ENCODE data around the gene ARGLU1. TPM values are rescaled to one million over a fixed set of nuclear protein-coding genes. Genes with fewer than 3 reads are reported as not detected.
A peak's percentile ranks its signal among the peaks of the same experiment; 100 is the strongest.

ARGLU1 gene
- total RNA-seq, 1 donor from 2014 or later: 91.5 TPM

DNA sequence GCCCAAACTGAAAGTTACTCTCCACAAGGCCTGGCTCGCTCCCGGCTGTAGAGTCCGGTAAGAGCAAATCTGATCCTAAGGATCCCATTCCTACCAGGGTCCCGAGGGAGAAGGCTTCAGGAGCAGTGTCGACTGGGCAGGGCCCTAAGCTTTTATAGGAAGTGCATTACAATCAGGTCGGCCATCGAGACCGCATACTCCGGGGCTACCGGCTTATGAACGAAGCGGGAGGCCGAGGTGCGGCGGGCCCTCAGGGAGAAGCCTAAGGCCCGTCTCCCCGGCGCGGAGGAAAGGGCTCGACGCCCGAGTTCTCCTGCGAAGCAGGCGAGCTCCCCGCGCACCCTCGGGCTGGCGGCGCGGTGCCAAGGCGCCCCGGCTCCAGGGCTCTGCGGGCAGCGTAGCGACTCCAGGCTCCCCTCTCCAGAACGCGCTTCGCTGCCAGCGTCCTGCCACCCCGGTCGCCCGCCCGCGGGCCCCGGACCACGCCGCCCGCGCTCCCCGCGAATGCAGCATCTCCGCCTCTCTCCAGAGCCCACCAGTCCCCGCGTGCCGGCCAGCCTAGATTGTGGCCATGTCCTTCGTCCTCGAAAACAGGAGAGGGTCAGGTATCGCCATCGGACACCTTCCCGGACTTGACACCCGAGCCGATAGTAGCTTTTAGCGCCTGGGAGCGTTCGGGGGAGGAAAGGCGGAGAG, 33.8 kb downstream of the ARGLU1 start:
- Mint-ChIP-seq H3K27ac (no peak overlapping the region), H3K4me3 (peak overlapping the region; percentile 59), H3K27me3 (ENCODE audit: insufficient read depth) (peaks cover 51% of the 10 kb centered on the region), H3K4me1 (ENCODE audit: low read depth) (peaks cover 18% of the 10 kb centered on the region), H3K36me3 (ENCODE audit: low read depth) (peaks cover 2% of the 10 kb centered on the region), H3K9me3 (no peaks in the 10 kb centered on the region)
- intact Hi-C loops (cut with micrococcal nuclease): loop anchor here (2.0 to 10.0 kb wide), 6 partner anchors 35 to 1399 kb away; no protein-coding TSS in a partner anchor
- DNase-seq (ENCODE audit: low spot score): no peak

GRCh38 chr13:106533101-106533942, 34.6 kb downstream of the ARGLU1 start:
- Mint-ChIP-seq H3K27me3 (ENCODE audit: insufficient read depth) (peaks cover 52% of the 10 kb centered on the region), H3K36me3 (ENCODE audit: low read depth) (peaks cover 2% of the 10 kb centered on the region), H3K4me1 (ENCODE audit: low read depth) (peaks cover 18% of the 10 kb centered on the region), H3K4me3 (peak overlapping the region; percentile 40), H3K27ac (peak overlapping the region; percentile 1), H3K9me3 (no peaks in the 10 kb centered on the region)
- no peak for DNase-seq (ENCODE audit: low spot score)
- intact Hi-C loops (cut with micrococcal nuclease): loop anchor here (2.0 to 10.0 kb wide), 4 partner anchors 43 to 1399 kb away; no protein-coding TSS in a partner anchor

- Mint-ChIP-seq H3K9me3 (no peaks in the 10 kb centered on the region), H3K27me3 (ENCODE audit: insufficient read depth) (peaks cover 50% of the 10 kb centered on the region), H3K4me1 (ENCODE audit: low read depth) (peaks cover 18% of the 10 kb centered on the region), H3K36me3 (ENCODE audit: low read depth) (peaks cover 2% of the 10 kb centered on the region), H3K4me3 (peak overlapping the region; percentile 8), H3K27ac (no peak overlapping the region)
- no peak for DNase-seq (ENCODE audit: low spot score)
- intact Hi-C loops (cut with micrococcal nuclease): loop anchor here (2.0 to 10.0 kb wide), 4 partner anchors 42 to 1398 kb away; no protein-coding TSS in a partner anchor
Observed at GRCh38 chr13:106532111-106532929, 35.6 kb downstream of the ARGLU1 start.

- Mint-ChIP-seq H3K9me3 (no peaks in the 10 kb centered on the region), H3K36me3 (ENCODE audit: low read depth) (peaks cover 2% of the 10 kb centered on the region), H3K27me3 (ENCODE audit: insufficient read depth) (peaks cover 43% of the 10 kb centered on the region), H3K4me1 (ENCODE audit: low read depth) (peaks cover 11% of the 10 kb centered on the region), H3K4me3 (no peak overlapping the region), H3K27ac (no peak overlapping the region)
- intact Hi-C loops (cut with micrococcal nuclease): loop anchor here (5.0 to 10.0 kb wide), 3 partner anchors 184 to 1396 kb away; no protein-coding TSS in a partner anchor
- DNase-seq (ENCODE audit: low spot score): no peak
Observed at GRCh38 chr13:106530980-106531481, 36.9 kb downstream of the ARGLU1 start.

GRCh38 chr13:106530171-106530851, 37.6 kb downstream of the ARGLU1 start:
- no peak for DNase-seq (ENCODE audit: low spot score)
- H3K27ac Mint-ChIP-seq: no peak overlapping the region
- H3K4me1 Mint-ChIP-seq (ENCODE audit: low read depth): peaks cover 11% of the 10 kb centered on the region
- H3K9me3 Mint-ChIP-seq: no peaks in the 10 kb centered on the region
- peaks cover 43% of the 10 kb centered on the region for H3K27me3 Mint-ChIP-seq (ENCODE audit: insufficient read depth)
- no peak overlapping the region for H3K4me3 Mint-ChIP-seq
- intact Hi-C loops (cut with micrococcal nuclease): loop anchor here (5.0 to 10.0 kb wide), 3 partner anchors 183 to 1396 kb away; no protein-coding TSS in a partner anchor
- H3K36me3 Mint-ChIP-seq (ENCODE audit: low read depth): peaks cover 2% of the 10 kb centered on the region

GRCh38 chr13:106529415-106530170, 38.3 kb downstream of the ARGLU1 start:
- DNase-seq (ENCODE audit: low spot score): no peak
- H3K9me3 Mint-ChIP-seq: no peaks in the 10 kb centered on the region
- H3K4me1 Mint-ChIP-seq (ENCODE audit: low read depth): peaks cover 11% of the 10 kb centered on the region
- H3K36me3 Mint-ChIP-seq (ENCODE audit: low read depth): peaks cover 2% of the 10 kb centered on the region
- no peak overlapping the region for H3K4me3 Mint-ChIP-seq
- peaks cover 45% of the 10 kb centered on the region for H3K27me3 Mint-ChIP-seq (ENCODE audit: insufficient read depth)
- no peak overlapping the region for H3K27ac Mint-ChIP-seq
- intact Hi-C loops (cut with micrococcal nuclease): loop anchor here (5.0 to 10.0 kb wide), 3 partner anchors 182 to 1395 kb away; no protein-coding TSS in a partner anchor

DNA sequence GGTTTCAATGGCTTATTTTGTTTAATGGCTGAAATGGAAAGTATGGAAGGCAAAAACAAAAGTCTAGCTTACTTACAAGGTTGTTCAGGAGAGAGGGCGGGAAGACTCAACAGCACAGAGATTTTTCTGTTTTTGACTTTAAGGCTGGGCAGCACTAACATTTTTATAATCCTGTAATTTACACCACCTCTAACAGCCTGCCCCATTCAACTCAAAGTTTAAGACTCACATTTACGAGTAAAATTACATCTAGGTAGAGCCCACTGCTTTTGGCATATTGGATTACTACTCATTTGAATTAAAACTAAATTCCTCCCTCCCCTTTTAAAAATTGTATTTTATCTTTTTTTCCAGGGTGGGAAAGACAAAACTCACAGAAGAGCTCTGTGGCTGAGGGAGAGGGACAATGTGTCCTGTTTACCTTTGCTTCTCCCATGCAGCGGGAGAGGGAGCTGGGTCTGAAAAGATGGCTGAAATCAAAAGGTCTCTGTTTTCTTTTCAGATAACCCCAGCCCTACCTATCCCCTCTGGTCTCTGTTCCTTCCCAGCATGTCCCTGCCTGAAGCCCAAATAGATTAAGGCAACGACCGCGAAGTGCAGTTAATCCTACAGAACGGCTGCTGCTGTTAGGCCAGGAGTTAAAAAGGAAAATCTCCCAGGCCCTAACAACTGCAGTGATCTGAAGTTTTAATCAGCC, 39.1 kb downstream of the ARGLU1 start:
- Mint-ChIP-seq H3K4me1 (ENCODE audit: low read depth) (peaks cover 11% of the 10 kb centered on the region), H3K4me3 (no peak overlapping the region), H3K36me3 (ENCODE audit: low read depth) (peaks cover 2% of the 10 kb centered on the region), H3K27ac (no peak overlapping the region), H3K9me3 (no peaks in the 10 kb centered on the region), H3K27me3 (ENCODE audit: insufficient read depth) (peaks cover 49% of the 10 kb centered on the region)
- intact Hi-C loops (cut with micrococcal nuclease): no loop called here
- DNase-seq (ENCODE audit: low spot score): no peak

DNA sequence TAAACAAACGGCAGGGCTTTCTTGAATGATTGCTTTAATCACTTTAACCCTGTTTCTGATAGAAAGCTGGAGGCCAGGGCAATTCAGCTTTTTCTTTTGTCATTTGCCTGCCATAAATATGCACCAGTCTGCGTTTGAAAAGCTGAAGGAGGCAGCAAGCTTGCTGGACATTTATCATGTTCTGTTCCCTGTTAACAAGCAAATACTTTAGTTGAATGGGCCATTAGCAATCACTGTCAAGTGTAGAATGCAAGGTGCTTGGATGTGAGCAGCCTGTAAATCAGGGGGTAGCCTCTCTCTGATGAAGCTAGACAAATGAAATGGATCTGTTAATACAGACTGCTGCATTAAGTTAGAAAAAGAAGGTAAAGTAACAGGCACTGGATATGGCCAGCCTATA, 40.1 kb downstream of the ARGLU1 start:
- H3K4me3 Mint-ChIP-seq: no peak overlapping the region
- H3K9me3 Mint-ChIP-seq: no peaks in the 10 kb centered on the region
- H3K27ac Mint-ChIP-seq: no peak overlapping the region
- no peaks in the 10 kb centered on the region for H3K36me3 Mint-ChIP-seq (ENCODE audit: low read depth)
- peaks cover 4% of the 10 kb centered on the region for H3K4me1 Mint-ChIP-seq (ENCODE audit: low read depth)
- H3K27me3 Mint-ChIP-seq (ENCODE audit: insufficient read depth): peaks cover 42% of the 10 kb centered on the region
- intact Hi-C loops (cut with micrococcal nuclease): no loop called here
- DNase-seq (ENCODE audit: low spot score): no peak

DNA sequence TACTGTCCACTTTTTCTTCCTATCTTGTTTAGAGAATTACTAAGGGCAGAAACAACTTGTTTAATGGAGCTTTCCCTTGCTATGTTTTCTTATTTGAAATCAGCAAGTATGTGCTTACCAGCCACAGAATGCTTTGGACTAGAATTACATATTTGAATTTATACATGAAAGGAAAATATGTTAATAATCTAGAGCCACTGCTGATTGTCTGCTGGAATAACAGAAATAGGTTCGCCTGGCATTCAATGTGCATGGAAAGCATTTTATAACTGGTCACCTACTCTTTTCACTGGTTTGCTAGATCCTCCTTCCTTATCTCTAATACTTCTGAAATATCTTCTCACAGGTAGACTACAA, 40.5 kb downstream of the ARGLU1 start:
- Mint-ChIP-seq H3K27me3 (ENCODE audit: insufficient read depth) (peaks cover 38% of the 10 kb centered on the region), H3K36me3 (ENCODE audit: low read depth) (no peaks in the 10 kb centered on the region), H3K4me1 (ENCODE audit: low read depth) (peaks cover under 1% of the 10 kb centered on the region), H3K9me3 (no peaks in the 10 kb centered on the region), H3K27ac (no peak overlapping the region), H3K4me3 (no peak overlapping the region)
- DNase-seq (ENCODE audit: low spot score): no peak
- intact Hi-C loops (cut with micrococcal nuclease): no loop called here

GRCh38 chr13:106526738-106527444, 41.0 kb downstream of the ARGLU1 start:
- Mint-ChIP-seq H3K4me1 (ENCODE audit: low read depth) (no peaks in the 10 kb centered on the region), H3K27ac (no peak overlapping the region), H3K4me3 (no peak overlapping the region), H3K36me3 (ENCODE audit: low read depth) (no peaks in the 10 kb centered on the region), H3K27me3 (ENCODE audit: insufficient read depth) (peaks cover 35% of the 10 kb centered on the region), H3K9me3 (no peaks in the 10 kb centered on the region)
- intact Hi-C loops (cut with micrococcal nuclease): no loop called here
- no peak for DNase-seq (ENCODE audit: low spot score)
